ENCODE data around the gene OR2T29.
"Not testable (repeated sequence)": the region's sequence is repeated elsewhere in the genome, so short reads cannot be mapped to it uniquely, and the experiment has no call there.

OR2T29 gene

GRCh38 chr1:248562672-248563071 is at the start of gene OR2T29:
Gene OR2T29, minus strand, starts transcription at chr1:248562772. Its CDS starts 3,281 bp downstream, at chr1:248559491.
- DNase-seq (ENCODE audit: low spot score): not testable (repeated sequence)

- no peak for DNase-seq (ENCODE audit: low spot score)
These were observed 49.4 kb upstream of the OR2T29 start for GRCh38 chr1:248611883-248612414.

GRCh38 chr1:248610301-248610700 is 47.7 kb upstream of the OR2T29 start:
- DNase-seq (ENCODE audit: low spot score): no peak

GRCh38 chr1:248599396-248599795 is 36.8 kb upstream of the OR2T29 start:
- DNase-seq (ENCODE audit: low spot score): no peak

- DNase-seq (ENCODE audit: low spot score): no peak
These were observed 35.0 kb upstream of the OR2T29 start, which contains the start of gene OR2T10 for GRCh38 chr1:248597589-248597988. Gene OR2T10, minus strand, starts transcription at chr1:248597700. Its CDS starts 3,932 bp downstream, at chr1:248593768.

- DNase-seq (ENCODE audit: low spot score): no peak
These were observed 34.0 kb upstream of the OR2T29 start for GRCh38 chr1:248596615-248597014.

GRCh38 chr1:248593226-248593625 is 30.7 kb upstream of the OR2T29 start:
- no peak for DNase-seq (ENCODE audit: low spot score)

GRCh38 chr1:248592655-248593054 is 30.1 kb upstream of the OR2T29 start:
- no peak for DNase-seq (ENCODE audit: low spot score)

- DNase-seq (ENCODE audit: low spot score): no peak
These were observed 27.5 kb upstream of the OR2T29 start for GRCh38 chr1:248590055-248590454.

GRCh38 chr1:248589334-248589733 is 26.8 kb upstream of the OR2T29 start:
- no peak for DNase-seq (ENCODE audit: low spot score)

- DNase-seq (ENCODE audit: low spot score): no peak
These were observed 22.7 kb upstream of the OR2T29 start for GRCh38 chr1:248585266-248585665.

GRCh38 chr1:248576260-248576980 is 13.8 kb upstream of the OR2T29 start:
- DNase-seq (ENCODE audit: low spot score): no peak

- not testable (repeated sequence) for DNase-seq (ENCODE audit: low spot score)
These were observed 12.1 kb upstream of the OR2T29 start, which contains the start of gene OR2T34 for GRCh38 chr1:248574657-248575056. Gene OR2T34, minus strand, starts transcription at chr1:248574757. Its CDS starts 0 bp downstream, at chr1:248574757.

GRCh38 chr1:248573856-248574255 is 11.3 kb upstream of the OR2T29 start:
- not testable (repeated sequence) for DNase-seq (ENCODE audit: low spot score)

- DNase-seq (ENCODE audit: low spot score): not testable (repeated sequence)
These were observed 9.5 kb upstream of the OR2T29 start for GRCh38 chr1:248572049-248572448.

GRCh38 chr1:248570811-248571210 is 8.2 kb upstream of the OR2T29 start:
- not testable (repeated sequence) for DNase-seq (ENCODE audit: low spot score)

GRCh38 chr1:248569049-248569448 is 6.5 kb upstream of the OR2T29 start:
- DNase-seq (ENCODE audit: low spot score): not testable (repeated sequence)

- not testable (repeated sequence) for DNase-seq (ENCODE audit: low spot score)
These were observed 3.2 kb upstream of the OR2T29 start for GRCh38 chr1:248565530-248566373.

- not testable (repeated sequence) for DNase-seq (ENCODE audit: low spot score)
These were observed 11.5 kb downstream of the OR2T29 start for GRCh38 chr1:248551027-248551426.

GRCh38 chr1:248547383-248547782 is 15.2 kb downstream of the OR2T29 start:
- DNase-seq (ENCODE audit: low spot score): not testable (repeated sequence)

- not testable (repeated sequence) for DNase-seq (ENCODE audit: low spot score)
These were observed 25.1 kb downstream of the OR2T29 start for GRCh38 chr1:248537449-248537848.

- DNase-seq (ENCODE audit: low spot score): no peak
These were observed 40.7 kb downstream of the OR2T29 start for GRCh38 chr1:248521856-248522255.
